Fibroblast of the conjunctiva (primary cell): Measurements from ENCODE around the gene PLCXD3.

ENCODE experiments used
- DNase-seq: peaks from one replicate; pipeline ENCODE4 v3.0.0-alpha.2; 2010; ENCODE audit warnings: low read depth

The PLCXD3 gene

DNA sequence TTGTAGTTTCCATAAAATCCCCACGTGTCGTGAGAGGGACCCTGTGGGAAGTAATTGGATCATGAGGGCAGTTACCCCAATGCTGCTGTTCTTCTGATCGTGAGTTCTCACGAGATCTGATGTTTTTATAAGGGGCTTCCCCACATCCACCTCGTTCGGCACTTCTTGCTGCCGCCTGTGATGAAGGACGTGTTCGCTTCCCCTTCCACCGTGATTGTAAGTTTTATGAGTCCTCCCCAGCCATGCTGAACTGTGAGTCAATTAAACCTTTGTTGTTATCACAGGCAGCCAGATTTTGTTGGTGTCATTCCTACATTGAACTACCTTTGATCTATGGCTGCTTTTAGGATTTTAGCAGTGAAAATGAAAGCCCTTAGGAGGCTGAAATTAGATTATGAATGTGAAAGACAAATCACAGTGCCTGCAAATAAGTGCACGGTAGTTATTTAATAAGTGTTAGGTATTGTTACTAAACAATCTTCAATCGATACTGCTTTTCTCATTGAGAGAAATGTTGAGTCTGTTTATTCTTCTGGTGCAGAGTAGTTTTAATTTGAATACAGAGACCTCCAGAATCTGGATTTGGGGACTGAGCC is 229.1 kb downstream of the PLCXD3 start:
- no peak for DNase-seq

DNA sequence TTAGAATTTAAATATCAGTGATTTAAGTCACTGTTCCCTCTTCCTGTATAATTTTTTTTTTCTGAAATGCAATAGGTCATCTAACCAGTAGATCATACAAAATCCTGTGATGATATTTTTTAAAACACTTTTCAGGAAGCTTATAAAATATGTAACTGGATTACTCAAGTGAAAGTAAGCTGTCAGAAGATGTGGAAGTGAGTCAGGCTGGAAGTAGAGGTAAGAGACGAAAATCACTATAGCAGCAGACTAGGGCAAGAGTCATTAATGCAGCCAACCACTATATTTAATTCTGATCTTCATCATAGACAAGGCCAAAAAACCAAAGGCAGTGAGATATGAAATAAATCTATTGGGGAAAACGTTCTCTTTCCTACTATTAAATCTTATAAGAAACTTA is 231.4 kb downstream of the PLCXD3 start:
- DNase-seq = no peak

DNA sequence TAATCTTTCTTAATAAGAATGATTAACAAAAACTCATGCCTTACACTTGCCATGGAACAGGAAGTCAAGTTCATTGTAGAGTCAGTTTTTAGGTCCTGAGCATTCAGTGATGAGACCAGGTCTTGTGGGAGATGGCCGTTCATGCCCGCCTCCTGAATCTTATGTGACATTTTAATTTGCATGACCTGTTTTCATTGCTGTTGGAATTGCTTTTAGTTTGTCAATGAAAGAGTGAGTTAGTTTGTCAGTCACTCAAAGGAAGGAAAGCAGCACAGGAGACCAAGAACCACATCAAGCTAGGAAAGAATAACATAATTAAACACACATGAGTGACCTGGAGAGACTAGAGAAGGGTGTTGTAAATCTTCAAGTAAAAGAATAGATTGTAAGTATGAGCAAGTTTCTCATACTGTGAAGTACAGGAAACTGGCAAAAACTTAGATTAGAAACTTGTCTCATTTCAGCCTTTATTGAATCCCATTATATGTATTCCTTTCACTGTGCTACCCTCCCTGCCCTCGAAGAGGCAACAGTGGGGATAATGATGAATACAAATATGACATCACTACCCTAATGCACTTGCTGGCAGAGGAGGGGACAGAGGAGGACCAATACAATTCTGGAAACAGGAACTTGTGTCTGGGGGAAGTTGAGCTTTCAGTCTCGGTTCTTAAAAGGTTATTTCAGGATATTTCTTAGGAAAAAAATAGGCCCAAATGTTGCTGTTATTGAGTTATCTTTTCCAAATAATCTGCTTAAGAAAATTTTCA is 232.7 kb downstream of the PLCXD3 start:
- no peak for DNase-seq

DNA sequence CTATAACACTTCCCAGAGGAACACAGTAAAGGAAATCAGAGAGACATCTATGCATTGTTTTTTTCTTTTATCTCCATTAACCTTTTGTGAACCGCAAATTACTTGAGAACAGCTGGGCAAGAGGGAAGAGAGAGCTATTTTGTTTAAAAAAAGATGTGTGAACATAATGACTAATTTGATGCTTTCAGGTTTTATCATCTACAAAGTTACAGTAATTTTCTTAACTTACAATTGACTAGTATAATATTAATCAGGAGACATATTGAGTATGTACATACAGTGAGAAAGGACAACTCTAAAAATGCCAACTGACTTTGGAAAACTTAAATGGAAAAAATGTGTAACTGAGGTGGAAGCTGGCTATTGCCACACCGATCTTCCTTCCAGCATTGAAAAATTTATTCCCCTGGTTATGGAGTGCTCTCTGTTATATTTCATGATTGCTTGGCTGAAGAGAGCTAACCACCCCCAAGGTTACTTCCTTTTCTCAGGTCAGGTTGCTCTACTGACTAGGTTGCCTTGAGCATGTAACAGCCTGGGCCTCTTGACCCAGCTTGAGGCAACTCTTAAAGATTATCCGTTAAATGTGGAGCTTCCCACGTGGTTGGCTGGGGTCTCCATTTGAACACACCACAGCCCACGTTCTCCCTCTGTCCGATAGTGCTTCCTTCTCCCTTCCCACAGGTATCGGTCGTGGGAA is 234.4 kb downstream of the PLCXD3 start:
- no peak for DNase-seq

DNA sequence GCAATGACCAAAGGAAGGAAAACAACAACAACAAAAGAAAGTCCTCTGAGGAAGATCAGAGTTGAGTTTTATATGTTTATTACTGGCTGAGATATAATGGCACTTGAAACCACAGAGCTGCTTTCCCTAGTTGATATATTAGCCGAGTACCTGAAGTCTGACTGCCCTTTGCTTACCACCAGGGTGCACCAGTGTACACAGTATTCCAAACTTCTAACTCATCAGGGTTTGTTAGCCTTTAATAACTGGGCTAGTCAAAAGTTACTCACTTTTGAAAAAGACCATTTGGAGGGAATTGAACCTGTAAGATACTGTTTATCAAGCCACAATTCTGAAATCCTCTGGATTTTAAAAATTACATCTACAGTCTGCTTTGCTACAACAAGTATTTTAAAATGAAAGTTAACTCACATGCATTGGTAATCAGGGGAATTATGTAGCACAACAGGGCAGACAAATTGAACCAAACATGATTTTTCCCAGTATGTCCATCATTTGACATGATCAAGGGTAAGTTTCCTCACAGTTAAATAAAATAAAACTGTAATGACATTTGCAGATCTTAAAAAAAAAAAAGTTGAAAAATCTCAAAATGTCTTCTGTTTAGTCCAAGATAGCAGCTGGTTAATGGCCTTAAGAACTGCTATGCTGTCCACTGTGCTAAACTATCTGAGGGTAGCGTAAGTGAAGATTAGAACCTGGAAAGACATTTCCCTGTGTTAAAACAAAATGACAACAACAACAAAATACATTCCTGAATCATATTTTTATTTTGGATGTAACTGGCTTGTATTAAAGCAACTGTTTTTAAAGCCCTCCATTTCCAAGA is 239.8 kb downstream of the PLCXD3 start:
- DNase-seq = peak; percentile 56

DNA sequence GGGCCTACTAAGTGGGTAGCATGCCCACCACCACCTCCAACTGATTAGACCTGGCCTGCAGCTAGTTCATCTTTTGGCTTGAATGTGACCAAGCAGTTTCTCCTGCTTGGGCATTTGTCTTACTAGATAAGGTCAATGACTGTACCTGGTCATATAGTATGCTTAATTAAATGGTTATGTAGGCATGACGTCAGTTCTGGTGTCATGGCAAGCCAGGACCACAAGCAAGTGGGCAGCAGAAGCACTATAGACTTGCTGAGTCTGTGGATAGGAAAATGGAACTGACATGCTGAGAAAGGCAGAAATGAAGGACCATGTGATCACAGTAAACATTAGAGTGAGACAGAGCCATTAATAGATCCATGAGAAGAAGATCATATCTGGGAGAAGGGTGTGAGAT is 241.5 kb downstream of the PLCXD3 start:
- DNase-seq = no peak

DNA sequence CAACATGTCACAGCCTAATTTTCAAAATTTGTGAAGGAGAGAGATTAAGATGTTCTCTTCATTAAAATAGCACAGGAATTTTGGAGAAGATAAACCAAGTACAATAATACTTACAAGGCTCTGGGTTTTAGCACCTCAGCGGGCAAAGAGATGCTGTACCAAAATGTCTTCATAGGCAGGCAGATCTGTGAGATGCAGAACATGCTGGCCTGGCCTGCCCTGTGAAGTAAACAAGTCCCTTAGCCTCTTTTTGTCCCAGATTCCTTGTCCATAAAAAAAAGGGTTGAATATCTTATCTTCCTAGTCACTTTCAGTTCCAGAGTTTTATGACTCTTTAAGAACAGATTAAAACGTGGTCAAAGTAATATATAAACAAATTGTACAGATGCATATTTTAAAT is 244.0 kb downstream of the PLCXD3 start:
- no peak for DNase-seq

DNA sequence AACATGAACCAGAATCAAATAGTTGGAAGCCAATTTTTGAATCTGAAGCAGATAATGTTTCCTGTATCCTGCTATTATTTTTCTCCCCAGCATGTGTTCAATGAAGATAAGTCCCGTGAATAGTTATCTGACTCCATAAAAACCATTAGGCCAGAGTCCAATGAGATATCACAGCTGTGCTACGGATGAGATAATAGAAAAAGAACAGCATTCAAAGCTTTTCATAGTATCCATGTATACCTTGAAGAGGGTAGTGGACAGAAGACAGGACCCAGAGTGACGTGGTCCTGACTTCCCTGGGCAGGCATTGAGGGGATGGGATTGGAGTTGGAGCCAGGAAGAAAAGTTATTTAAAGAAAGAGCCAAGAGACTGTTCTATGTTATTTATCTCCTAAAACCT is 246.4 kb downstream of the PLCXD3 start:
- no peak for DNase-seq

DNA sequence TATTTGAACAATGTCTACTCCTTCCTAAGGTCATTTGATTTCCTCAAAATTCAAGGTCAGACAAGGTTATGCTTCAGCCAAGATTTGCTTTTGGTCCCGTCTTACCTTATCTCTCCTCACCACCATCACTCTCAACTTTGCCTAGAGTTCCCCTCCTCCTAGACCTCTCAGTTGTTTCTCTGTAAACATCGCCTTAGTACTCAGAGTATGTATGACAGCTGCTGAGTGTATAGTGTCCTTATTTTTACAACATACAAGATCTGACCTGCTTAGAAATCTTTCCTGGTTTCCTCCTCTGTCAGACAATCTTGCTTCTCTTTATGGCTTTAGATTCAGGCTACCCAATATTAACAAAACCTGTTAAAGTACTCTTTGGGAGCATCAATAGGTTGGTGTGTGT is 247.1 kb downstream of the PLCXD3 start:
- DNase-seq = no peak
